DND-41 (cell line): Measurements from ENCODE around the gene SPAG7.

Source experiments
- ATAC-seq: fragments of 200-7000 bp; cut with Tn5 transposase; 3 replicates; pipeline ENCODE4 v1.9.1; 2021; ENCODE audit warnings: low read depth; ENCODE audit not compliant: insufficient read depth
- DNase-seq: peaks from one replicate; pipeline ENCODE4 v3.0.0-alpha.2; 2020
- H2AFZ ChIP-seq: 2 replicates; pipeline ENCODE4 v1.6.0; 2012; ENCODE audit warnings: low read depth, low read length
- H3K27ac ChIP-seq: 2 replicates; pipeline ENCODE4 v1.5.1; 2012; ENCODE audit warnings: low read length, inconsistent platforms
- H3K27me3 ChIP-seq: fragments of 200-600 bp; sonication (generic); 2 replicates; pipeline ENCODE4 v1.6.0; 2012; ENCODE audit warnings: low read length, mild to moderate bottlenecking, inconsistent platforms; ENCODE audit not compliant: insufficient read depth, poor library complexity
- H3K36me3 ChIP-seq: 2 replicates; pipeline ENCODE4 v1.5.1; 2012; ENCODE audit warnings: low read length, inconsistent platforms; ENCODE audit not compliant: insufficient read depth
- H3K4me1 ChIP-seq: 2 replicates; pipeline ENCODE4 v1.5.1; 2012; ENCODE audit warnings: mild to moderate bottlenecking, low read length; ENCODE audit not compliant: insufficient read depth
- H3K4me2 ChIP-seq: 2 replicates; pipeline ENCODE4 v1.6.0; 2012; ENCODE audit warnings: mild to moderate bottlenecking, moderate library complexity, low read length, inconsistent platforms; ENCODE audit not compliant: insufficient read depth
- H3K4me3 ChIP-seq, 2 experiments: fragments of 200-600 bp in 1 of 2; shearing (Covaris generic) in 1 of 2; 2 replicates each; pipeline ENCODE4 v1.5.1; 2012 to 2016; ENCODE audit warnings: inconsistent platforms in 2 of 2, low read length in 2 of 2, mild to moderate bottlenecking in 2 of 2, low read depth in 1 of 2, moderate library complexity in 1 of 2
- H3K79me2 ChIP-seq: 2 replicates; pipeline ENCODE4 v1.6.0; 2012; ENCODE audit warnings: low read length, inconsistent platforms; ENCODE audit not compliant: insufficient read depth
- H3K9ac ChIP-seq: 2 replicates; pipeline ENCODE4 v1.6.0; 2012; ENCODE audit warnings: low read depth, mild to moderate bottlenecking, inconsistent platforms, low read length, moderate library complexity
- H3K9me3 ChIP-seq: 2 replicates; pipeline ENCODE4 v1.5.1; 2012; ENCODE audit warnings: low read length, moderate library complexity, mild to moderate bottlenecking, inconsistent platforms; ENCODE audit not compliant: insufficient read depth, severe bottlenecking
- H4K20me1 ChIP-seq: 2 replicates; pipeline ENCODE4 v1.6.0; 2012; ENCODE audit warnings: low read length; ENCODE audit not compliant: insufficient read depth
- CTCF ChIP-seq: IDR thresholded peaks from 2 replicates; pipeline ENCODE4 v1.5.1; 2012; ENCODE audit warnings: borderline replicate concordance, low read length, moderate library complexity, mild to moderate bottlenecking; ENCODE audit not compliant: poor library complexity, severe bottlenecking; ENCODE audit errors: extremely low read depth
- EZH2 ChIP-seq: IDR thresholded peaks from 3 replicates; pipeline ENCODE4 v1.6.1; 2012; ENCODE audit warnings: borderline replicate concordance, low read depth, mild to moderate bottlenecking, moderate library complexity, low read length, inconsistent platforms; ENCODE audit not compliant: severe bottlenecking

The SPAG7 gene

GRCh38 chr17:4944554-4945175 is 23.0 kb downstream of the SPAG7 start:
- Histone ChIP-seq H3K4me2 (peak overlapping the region; percentile 97), H3K27ac (peak overlapping the region; percentile 51), H3K4me1 (peaks cover 70% of the 10 kb centered on the region), H3K9me3 (no peaks in the 10 kb centered on the region), H3K4me3 (peak overlapping the region in 1 of 2 experiments; percentile 91; a peak in 1 of 4 replicates), H2AFZ (no peak overlapping the region), H4K20me1 (peaks cover 60% of the 10 kb centered on the region), H3K79me2 (peaks cover 80% of the 10 kb centered on the region), H3K27me3 (no peaks in the 10 kb centered on the region), H3K9ac (peak overlapping the region; percentile 82; the same call in 1 of the 2 replicates), H3K36me3 (peaks cover 70% of the 10 kb centered on the region)
- TF ChIP-seq CTCF = no peak
- no peak for TF ChIP-seq EZH2
- ATAC-seq (no peak), DNase-seq (peak; percentile 44)

GRCh38 chr17:4944163-4944553 is 23.5 kb downstream of the SPAG7 start:
- ATAC-seq (peak; percentile 27), DNase-seq (peak; percentile 73)
- Histone ChIP-seq H3K9ac (peak overlapping the region; percentile 82; the same call in 1 of the 2 replicates), H3K27me3 (no peaks in the 10 kb centered on the region), H3K4me3 (peak overlapping the region in 1 of 2 experiments; percentile 26; a peak in 1 of 4 replicates), H3K79me2 (peaks cover 85% of the 10 kb centered on the region), H3K27ac (peak overlapping the region; percentile 51), H3K4me1 (peaks cover 70% of the 10 kb centered on the region), H2AFZ (no peak overlapping the region), H3K4me2 (peak overlapping the region; percentile 97), H4K20me1 (peaks cover 60% of the 10 kb centered on the region), H3K9me3 (no peaks in the 10 kb centered on the region), H3K36me3 (peaks cover 70% of the 10 kb centered on the region)
- no peak for TF ChIP-seq CTCF
- TF ChIP-seq EZH2 = no peak

- TF ChIP-seq EZH2 (no peak), CTCF (no peak)
- Histone ChIP-seq H3K79me2 (peaks cover 93% of the 10 kb centered on the region), H3K4me1 (peaks cover 78% of the 10 kb centered on the region), H4K20me1 (peaks cover 69% of the 10 kb centered on the region), H3K9me3 (no peaks in the 10 kb centered on the region), H3K9ac (peak overlapping the region; percentile 82), H3K4me3 (peak overlapping the region in 1 of 2 experiments; percentile 77; a peak in 1 of 4 replicates), H3K27ac (peak overlapping the region; percentile 21; the same call in 1 of the 2 replicates), H3K4me2 (peak overlapping the region; percentile 97), H2AFZ (no peak overlapping the region), H3K36me3 (peaks cover 77% of the 10 kb centered on the region), H3K27me3 (no peaks in the 10 kb centered on the region)
- ATAC-seq = no peak
- DNase-seq = no peak
Measured at GRCh38 chr17:4942760-4943508, 24.7 kb downstream of the SPAG7 start.
